H1 (cell line): Measurements from ENCODE around the gene ADGRV1. TPM values are rescaled to one million over a fixed set of nuclear protein-coding genes. Genes with fewer than 3 reads are reported as not detected.

ENCODE experiments used
- CBX5 ChIP-seq: fragments of 300-800, 300-1000 bp; sonication (generic); IDR thresholded peaks from 2 replicates; pipeline ENCODE4 v1.7.1; 2016; ENCODE audit warnings: antibody characterized with exemption, low read length, low read depth
- CEBPB ChIP-seq: IDR thresholded peaks from 2 replicates; pipeline ENCODE4 v1.6.1; 2012; ENCODE audit warnings: low read depth, low read length
- NANOG ChIP-seq: IDR thresholded peaks from 2 replicates; pipeline ENCODE4 v1.6.1; 2011; ENCODE audit warnings: low read length, low read depth, mild to moderate bottlenecking, inconsistent platforms; ENCODE audit not compliant: insufficient read depth, poor library complexity, severe bottlenecking
- SP2 ChIP-seq: IDR thresholded peaks from 2 replicates; pipeline ENCODE4 v1.6.1; 2012; ENCODE audit warnings: mild to moderate bottlenecking, low read length, inconsistent platforms
- SRF ChIP-seq: IDR thresholded peaks from 2 replicates; pipeline ENCODE4 v1.6.1; 2011; ENCODE audit warnings: mild to moderate bottlenecking, low read depth, low read length, moderate library complexity
- polyA plus RNA-seq, 7 experiments: library from polyadenylated mRNA; depleted of rRNA in 3 of 7; stranded (reverse) in 5 of 7; unstranded in 2 of 7; fragments of >200 nt in 5 of 7; fragments of 200-250 nt in 2 of 7; gene quantifications; 1 replicate in 5 of 7; 2 replicates in 1 of 7; 4 replicates in 1 of 7; pipeline versions ENCODE4 v1.2.1 to v1.2.3, GENCODE V29; 2011 to 2013; ENCODE audit warnings: missing spikeins in 2 of 7, mixed read lengths in 2 of 7
- total RNA-seq: library from RNA; stranded (reverse); fragmentation: NEBNext Ultra II Directional; extraction: Animal tissue kit (Norgen Biotek cat#: 25700); gene quantifications from 2 replicates; pipeline ENCODE4 v1.2.1, GENCODE V29; 2021
- TF ChIP-seq, protein P1 (sequence below): IDR thresholded peaks from 2 replicates; pipeline ENCODE4 v1.6.1; 2011; ENCODE audit warnings: low read depth, mild to moderate bottlenecking, low read length; ENCODE audit not compliant: insufficient read depth
- TF ChIP-seq, protein P2 (sequence below): IDR thresholded peaks from 2 replicates; pipeline ENCODE4 v1.6.1; 2011; ENCODE audit warnings: low read length, improper control_type of control experiment

Gene ADGRV1
- total and polyA plus RNA-seq, 2 of the 8 experiments (the other 6 are each of a cell fraction or from before 2014, with no cell fraction given): 53.1 to 62.2 TPM

DNA sequence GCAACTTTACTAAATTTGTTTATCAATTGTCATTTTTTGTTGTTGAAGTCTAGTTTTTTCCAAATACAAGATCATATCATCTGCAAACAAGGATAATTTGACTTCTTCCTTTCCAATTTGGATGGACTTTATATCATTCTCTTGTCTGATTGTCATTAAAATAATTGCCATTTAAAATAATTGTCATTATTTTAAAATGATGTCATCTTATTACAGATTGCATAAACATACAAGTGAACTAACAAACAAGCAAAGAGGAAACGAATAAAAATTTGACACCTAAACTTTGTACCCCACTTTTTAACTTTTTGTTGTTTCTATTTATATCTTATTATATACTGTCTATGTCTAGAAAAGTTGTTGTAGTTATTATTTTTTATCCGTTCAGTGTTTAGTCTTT lies 275.2 kb downstream of the ADGRV1 start (continued):
- TF ChIP-seq CEBPB (no peak), NANOG (no peak), SP2 (no peak), SRF (no peak), CBX5 (no peak)
- TF ChIP-seq, protein P1, sequence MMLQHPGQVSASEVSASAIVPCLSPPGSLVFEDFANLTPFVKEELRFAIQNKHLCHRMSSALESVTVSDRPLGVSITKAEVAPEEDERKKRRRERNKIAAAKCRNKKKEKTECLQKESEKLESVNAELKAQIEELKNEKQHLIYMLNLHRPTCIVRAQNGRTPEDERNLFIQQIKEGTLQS: no peak
- TF ChIP-seq, protein P2, sequence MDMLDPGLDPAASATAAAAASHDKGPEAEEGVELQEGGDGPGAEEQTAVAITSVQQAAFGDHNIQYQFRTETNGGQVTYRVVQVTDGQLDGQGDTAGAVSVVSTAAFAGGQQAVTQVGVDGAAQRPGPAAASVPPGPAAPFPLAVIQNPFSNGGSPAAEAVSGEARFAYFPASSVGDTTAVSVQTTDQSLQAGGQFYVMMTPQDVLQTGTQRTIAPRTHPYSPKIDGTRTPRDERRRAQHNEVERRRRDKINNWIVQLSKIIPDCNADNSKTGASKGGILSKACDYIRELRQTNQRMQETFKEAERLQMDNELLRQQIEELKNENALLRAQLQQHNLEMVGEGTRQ: no peak
